ENCODE measurements around the gene UTP25. TPM values are rescaled to one million over a fixed set of nuclear protein-coding genes. Genes with fewer than 3 reads are reported as not detected.

Gene UTP25
- total RNA-seq, 4 donors from 2014 or later = 3.7 to 8.0 (median 7.3) TPM

DNA sequence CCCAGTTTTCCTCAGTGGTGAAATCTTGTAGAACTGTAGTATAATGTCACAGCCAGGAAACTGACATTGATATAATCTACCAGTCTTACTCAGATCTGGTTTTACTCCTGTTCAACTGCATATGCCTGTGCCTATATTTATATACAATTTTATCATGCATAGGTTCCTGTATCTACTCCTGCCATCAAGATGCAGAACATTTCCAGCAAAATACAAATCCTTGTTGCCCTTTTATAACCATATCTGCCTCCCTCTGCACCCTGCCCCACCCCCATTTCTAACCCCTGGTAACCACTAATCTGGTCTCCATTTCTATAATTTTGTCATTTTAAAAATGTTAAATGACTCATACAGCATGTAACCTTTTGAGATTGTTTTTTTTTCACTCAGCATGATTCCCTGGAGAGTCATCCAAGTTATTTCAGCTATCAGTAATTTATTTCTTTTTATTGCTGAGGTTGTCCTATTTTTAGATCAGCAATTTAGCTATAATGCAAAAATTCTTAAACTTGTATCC lies 8.1 kb downstream of the UTP25 start:
- Histone ChIP-seq H3K27me3 (no peaks in the 10 kb centered on the region), H3K36me3 (peaks cover 70 to 99% (median 89%) of the 10 kb centered on the region in 4 donors), H3K4me1 (peaks cover 0 to 20% (median 0%) of the 10 kb centered on the region in 4 donors), H3K4me3 (no peak overlapping the region), H3K27ac (replicated peaks in 1 of 4) (no peak overlapping the region), H3K9me3 (no peaks in the 10 kb centered on the region)
- intact Hi-C loops (cut with DNase I) = no loop called here
- no peak for TF ChIP-seq POLR2AphosphoS5 (IDR thresholded peaks at IDR 0.05)
- no peak for TF ChIP-seq POLR2A (IDR thresholded peaks at IDR 0.05; ENCODE audit: low read depth)
- no peak for TF ChIP-seq EP300 (IDR thresholded peaks at IDR 0.05)
- TF ChIP-seq, protein P1, sequence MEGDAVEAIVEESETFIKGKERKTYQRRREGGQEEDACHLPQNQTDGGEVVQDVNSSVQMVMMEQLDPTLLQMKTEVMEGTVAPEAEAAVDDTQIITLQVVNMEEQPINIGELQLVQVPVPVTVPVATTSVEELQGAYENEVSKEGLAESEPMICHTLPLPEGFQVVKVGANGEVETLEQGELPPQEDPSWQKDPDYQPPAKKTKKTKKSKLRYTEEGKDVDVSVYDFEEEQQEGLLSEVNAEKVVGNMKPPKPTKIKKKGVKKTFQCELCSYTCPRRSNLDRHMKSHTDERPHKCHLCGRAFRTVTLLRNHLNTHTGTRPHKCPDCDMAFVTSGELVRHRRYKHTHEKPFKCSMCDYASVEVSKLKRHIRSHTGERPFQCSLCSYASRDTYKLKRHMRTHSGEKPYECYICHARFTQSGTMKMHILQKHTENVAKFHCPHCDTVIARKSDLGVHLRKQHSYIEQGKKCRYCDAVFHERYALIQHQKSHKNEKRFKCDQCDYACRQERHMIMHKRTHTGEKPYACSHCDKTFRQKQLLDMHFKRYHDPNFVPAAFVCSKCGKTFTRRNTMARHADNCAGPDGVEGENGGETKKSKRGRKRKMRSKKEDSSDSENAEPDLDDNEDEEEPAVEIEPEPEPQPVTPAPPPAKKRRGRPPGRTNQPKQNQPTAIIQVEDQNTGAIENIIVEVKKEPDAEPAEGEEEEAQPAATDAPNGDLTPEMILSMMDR (IDR thresholded peaks at IDR 0.05) = no peak
- DNase-seq (ENCODE audit: extremely low spot score) = no peak

DNA sequence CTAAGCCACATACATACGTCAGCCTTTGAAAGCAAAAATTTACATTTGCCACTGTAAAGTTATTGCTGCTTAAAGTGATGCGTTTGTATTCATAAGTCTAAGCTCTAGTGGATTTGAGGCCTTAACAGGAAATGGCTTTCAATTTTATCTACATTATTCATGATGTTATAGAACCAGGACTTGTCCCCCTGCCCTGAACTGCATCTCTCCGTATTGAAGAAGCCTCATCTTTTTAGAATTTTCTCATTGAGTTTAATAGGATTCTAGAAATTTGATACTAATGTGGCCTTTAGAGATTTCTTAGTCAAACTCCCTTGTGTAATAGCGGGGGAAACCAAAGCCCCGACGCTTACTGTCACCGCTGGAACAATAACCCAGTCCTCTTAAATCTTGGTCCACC lies 9.9 kb downstream of the UTP25 start:
- Histone ChIP-seq H3K9me3 (no peaks in the 10 kb centered on the region), H3K36me3 (peaks cover 80 to 100% (median 94%) of the 10 kb centered on the region in 4 donors), H3K27ac (replicated peaks in 1 of 4) (no peak overlapping the region), H3K4me1 (peaks cover 0 to 22% (median 0%) of the 10 kb centered on the region in 4 donors), H3K27me3 (no peaks in the 10 kb centered on the region), H3K4me3 (no peak overlapping the region)
- TF ChIP-seq POLR2AphosphoS5 (IDR thresholded peaks at IDR 0.05) (no peak), POLR2A (IDR thresholded peaks at IDR 0.05; ENCODE audit: low read depth) (no peak), EP300 (IDR thresholded peaks at IDR 0.05) (no peak)
- TF ChIP-seq, protein P1 (IDR thresholded peaks at IDR 0.05) = no peak
- WGBS = 90% methylated on average over 7 of the region's 7 CpGs
- DNase-seq (ENCODE audit: extremely low spot score) = peak; percentile 62
- intact Hi-C loops (cut with DNase I) = no loop called here

DNA sequence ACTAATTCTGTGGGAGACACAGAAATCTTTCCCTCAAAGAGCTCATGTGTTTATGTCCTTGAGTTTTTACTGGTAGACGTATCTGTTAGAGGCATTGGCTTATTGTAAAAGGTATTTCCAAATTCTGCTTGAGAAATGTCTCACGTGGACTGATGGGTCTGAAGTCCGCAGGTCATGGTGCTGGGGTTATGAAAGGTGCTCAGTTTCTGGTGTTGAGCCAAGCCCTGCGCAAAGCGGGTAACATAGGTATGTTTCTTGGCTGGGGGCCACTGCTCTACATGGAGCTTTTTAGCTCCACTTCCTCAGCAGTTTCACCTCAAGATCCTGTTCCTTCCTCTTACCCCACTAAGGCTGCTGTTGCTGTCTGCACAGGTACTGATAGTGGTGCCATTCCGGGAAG lies 10.8 kb downstream of the UTP25 start:
- TF ChIP-seq, protein P1 (IDR thresholded peaks at IDR 0.05) = no peak
- TF ChIP-seq POLR2A (IDR thresholded peaks at IDR 0.05; ENCODE audit: low read depth) (no peak), EP300 (IDR thresholded peaks at IDR 0.05) (no peak), POLR2AphosphoS5 (IDR thresholded peaks at IDR 0.05) (no peak)
- Histone ChIP-seq H3K4me3 (no peak overlapping the region), H3K9me3 (no peaks in the 10 kb centered on the region), H3K27ac (replicated peaks in 1 of 4) (peak overlapping the region in 1 of 4 donors; percentile 65), H3K36me3 (peaks cover 79 to 100% (median 94%) of the 10 kb centered on the region in 4 donors), H3K27me3 (no peaks in the 10 kb centered on the region), H3K4me1 (peaks cover 0 to 22% (median 0%) of the 10 kb centered on the region in 4 donors)
- 92% methylated on average over 6 of the region's 6 CpGs for WGBS
- DNase-seq (ENCODE audit: extremely low spot score) = peak; percentile 55
- intact Hi-C loops (cut with DNase I) = no loop called here

DNA sequence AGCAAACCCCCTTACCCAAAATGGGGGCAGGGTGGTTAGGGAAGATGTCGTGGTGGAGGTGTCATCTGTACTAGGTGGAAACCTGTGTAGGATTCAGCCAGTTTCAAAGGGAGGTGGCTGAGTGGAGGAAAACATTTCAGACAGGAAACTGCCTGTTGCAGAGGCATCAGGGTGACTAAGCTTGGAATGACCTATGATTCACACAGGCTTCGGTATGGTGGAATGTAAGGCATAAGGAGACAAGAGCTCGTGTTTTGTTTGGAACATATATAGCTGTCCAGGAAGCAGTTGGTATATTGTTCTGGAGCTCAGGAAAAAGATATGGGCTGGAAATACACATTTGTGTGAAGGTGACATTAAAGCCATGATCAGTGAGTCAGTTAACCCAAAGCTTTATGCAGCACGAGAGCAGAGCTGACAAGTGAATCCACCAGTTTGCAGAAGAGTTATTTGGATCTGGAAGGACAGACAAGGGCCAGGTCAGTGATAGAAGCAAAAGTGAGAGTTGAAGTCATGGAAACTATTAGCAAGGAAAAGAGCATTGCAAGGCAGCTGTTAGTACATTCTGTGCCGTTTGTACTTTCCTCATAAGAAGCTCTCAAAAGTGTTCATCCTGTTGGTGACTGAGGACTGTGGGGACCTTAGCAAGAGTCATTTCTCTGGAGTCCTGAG lies 12.2 kb downstream of the UTP25 start:
- Histone ChIP-seq H3K27me3 (no peaks in the 10 kb centered on the region), H3K4me3 (no peak overlapping the region), H3K4me1 (peaks cover 0 to 22% (median 0%) of the 10 kb centered on the region in 4 donors), H3K36me3 (peaks cover 81 to 100% (median 91%) of the 10 kb centered on the region in 4 donors), H3K9me3 (no peaks in the 10 kb centered on the region), H3K27ac (replicated peaks in 1 of 4) (peak overlapping the region; percentile 33 to 66 (median 58))
- DNase-seq (ENCODE audit: extremely low spot score) = peak; percentile 62
- 45% methylated on average over 5 of the region's 5 CpGs for WGBS
- TF ChIP-seq, protein P1 (IDR thresholded peaks at IDR 0.05) = no peak
- peak; percentile 4 to 60 for TF ChIP-seq POLR2AphosphoS5 (IDR thresholded peaks at IDR 0.05)
- intact Hi-C loops (cut with DNase I) = no loop called here
